HFF-Myc (cell line): ENCODE data around the gene PIBF1.
"Not testable (repeated sequence)": the region's sequence is repeated elsewhere in the genome, so short reads cannot be mapped to it uniquely, and the experiment has no call there.

ENCODE experiments used
- DNase-seq: peaks from one replicate; pipeline ENCODE4 v3.0.0-alpha.2; 2011; ENCODE audit warnings: low read depth; ENCODE audit errors: extremely low read depth
- H3K4me3 ChIP-seq: replicated peaks from 2 replicates; pipeline ENCODE4 v1.5.1; 2011; ENCODE audit warnings: low read depth, mild to moderate bottlenecking, control low read depth, low read length
- TF ChIP-seq, protein P1 (sequence below): IDR thresholded peaks from 2 replicates; pipeline ENCODE4 v1.5.1; 2012; ENCODE audit warnings: mild to moderate bottlenecking, low read depth, low read length, control low read depth; ENCODE audit errors: missing control alignments

The PIBF1 gene

DNA sequence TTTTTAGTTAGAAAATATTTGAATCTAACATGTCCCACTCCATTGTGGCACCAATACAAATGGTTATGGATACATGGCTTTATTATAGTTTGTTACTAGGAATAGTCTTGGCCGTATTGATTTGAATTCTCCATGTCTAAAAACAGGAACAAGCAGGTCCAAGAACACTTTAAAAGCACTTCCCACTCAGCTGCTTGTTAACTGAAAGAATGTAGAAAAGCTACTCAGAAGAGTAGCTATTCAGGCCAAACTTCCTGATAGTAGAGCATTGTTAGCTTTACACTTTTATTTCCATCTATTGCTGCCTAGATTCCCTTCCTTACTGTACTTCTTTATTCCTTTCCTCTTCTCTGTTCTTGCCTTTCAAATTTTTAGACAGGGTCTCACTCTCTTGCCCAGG, 6.9 kb downstream of the PIBF1 start:
- DNase-seq = no peak
- TF ChIP-seq, protein P1, sequence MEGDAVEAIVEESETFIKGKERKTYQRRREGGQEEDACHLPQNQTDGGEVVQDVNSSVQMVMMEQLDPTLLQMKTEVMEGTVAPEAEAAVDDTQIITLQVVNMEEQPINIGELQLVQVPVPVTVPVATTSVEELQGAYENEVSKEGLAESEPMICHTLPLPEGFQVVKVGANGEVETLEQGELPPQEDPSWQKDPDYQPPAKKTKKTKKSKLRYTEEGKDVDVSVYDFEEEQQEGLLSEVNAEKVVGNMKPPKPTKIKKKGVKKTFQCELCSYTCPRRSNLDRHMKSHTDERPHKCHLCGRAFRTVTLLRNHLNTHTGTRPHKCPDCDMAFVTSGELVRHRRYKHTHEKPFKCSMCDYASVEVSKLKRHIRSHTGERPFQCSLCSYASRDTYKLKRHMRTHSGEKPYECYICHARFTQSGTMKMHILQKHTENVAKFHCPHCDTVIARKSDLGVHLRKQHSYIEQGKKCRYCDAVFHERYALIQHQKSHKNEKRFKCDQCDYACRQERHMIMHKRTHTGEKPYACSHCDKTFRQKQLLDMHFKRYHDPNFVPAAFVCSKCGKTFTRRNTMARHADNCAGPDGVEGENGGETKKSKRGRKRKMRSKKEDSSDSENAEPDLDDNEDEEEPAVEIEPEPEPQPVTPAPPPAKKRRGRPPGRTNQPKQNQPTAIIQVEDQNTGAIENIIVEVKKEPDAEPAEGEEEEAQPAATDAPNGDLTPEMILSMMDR = no peak
- H3K4me3 ChIP-seq = no peak overlapping the region

- DNase-seq = no peak
- TF ChIP-seq, protein P1 = no peak
- H3K4me3 ChIP-seq = no peak overlapping the region
Observed at GRCh38 chr13:72792640-72793039, 10.7 kb downstream of the PIBF1 start.

- TF ChIP-seq, protein P1 = no peak
- no peak overlapping the region for H3K4me3 ChIP-seq
- no peak for DNase-seq
Observed at GRCh38 chr13:72798817-72799216, 16.9 kb downstream of the PIBF1 start.

GRCh38 chr13:72804301-72804700, 22.4 kb downstream of the PIBF1 start:
- no peak for DNase-seq
- no peak overlapping the region for H3K4me3 ChIP-seq
- TF ChIP-seq, protein P1 = no peak

DNA sequence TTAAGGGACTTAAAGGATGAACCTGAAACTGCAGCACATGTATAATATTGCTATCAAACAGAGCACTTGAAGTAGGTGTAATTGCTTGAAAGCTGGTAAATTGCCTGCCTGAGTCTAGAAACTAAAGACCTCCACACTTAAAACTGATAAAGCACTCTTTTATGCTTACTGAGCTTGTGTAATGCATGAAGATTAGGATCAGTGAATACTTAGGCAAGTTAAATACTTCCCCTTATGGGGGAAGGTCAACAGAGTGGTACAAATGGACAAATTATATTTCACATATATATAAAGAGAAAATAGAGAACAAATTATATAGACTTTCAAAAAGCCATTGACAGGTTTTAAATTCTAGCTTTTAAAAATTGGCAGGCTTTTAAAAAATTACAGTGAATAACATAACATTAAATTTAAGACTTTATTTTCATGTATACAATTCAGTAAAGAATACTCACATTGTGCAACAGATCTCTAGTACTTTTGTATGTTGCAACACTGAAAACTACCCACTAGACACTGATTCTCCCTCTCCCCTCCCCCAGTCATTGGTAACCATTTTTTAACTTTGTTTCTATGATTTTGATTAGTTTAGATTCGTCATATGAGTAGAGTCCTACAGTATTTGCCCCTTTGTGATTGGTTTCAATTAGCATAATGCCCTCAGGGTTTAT, 23.9 kb downstream of the PIBF1 start:
- TF ChIP-seq, protein P1 = no peak
- H3K4me3 ChIP-seq = no peak overlapping the region
- no peak for DNase-seq

DNA sequence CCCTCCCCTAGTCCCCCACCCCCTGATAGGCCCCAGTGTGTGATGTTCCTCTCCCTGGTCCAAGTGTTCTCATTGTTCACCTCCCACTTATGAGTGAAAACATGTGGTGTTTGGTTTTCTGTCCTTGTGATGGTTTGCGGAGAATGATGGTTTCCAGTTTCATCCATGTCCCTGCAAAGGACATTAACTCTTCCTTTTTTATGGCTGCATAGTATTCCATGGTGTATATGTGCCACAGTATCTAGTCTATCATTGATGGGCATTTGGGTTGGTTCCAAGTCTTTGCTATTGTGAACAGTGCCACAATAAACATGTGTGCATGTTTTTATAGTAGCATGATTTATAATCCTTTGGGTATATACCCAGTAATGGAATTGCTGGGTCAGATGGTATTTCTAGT, 24.6 kb downstream of the PIBF1 start:
- H3K4me3 ChIP-seq, DNase-seq: not testable (repeated sequence)

- TF ChIP-seq, protein P1 = no peak
- no peak for DNase-seq
- no peak overlapping the region for H3K4me3 ChIP-seq
Observed at GRCh38 chr13:72808917-72809500, 27.1 kb downstream of the PIBF1 start.
